ENCODE data around the gene NUDT16L1.
"Not testable (repeated sequence)": the region's sequence is repeated elsewhere in the genome, so short reads cannot be mapped to it uniquely, and the experiment has no call there.

NUDT16L1 gene

DNA sequence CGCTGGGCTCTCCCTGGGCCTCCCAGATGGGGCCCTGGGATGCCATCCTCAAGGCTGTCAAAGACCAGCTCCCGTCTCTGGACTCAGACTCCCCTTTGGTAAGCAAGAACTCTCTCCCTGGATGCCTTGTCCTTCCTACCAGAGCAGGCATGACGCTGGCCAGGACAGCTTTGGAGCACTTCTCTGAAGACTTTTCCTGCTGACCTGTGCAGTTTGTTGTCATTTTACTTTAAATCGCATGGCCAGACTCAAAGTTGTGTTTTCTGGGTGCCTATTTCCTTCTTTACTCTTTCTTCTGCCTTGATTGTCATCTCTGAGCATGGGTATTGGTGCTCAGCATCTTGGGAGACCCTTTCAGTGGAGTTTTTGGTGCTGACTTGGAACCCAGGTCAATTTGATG lies 43.2 kb downstream of the NUDT16L1 start:
- H2AFZ ChIP-seq (ENCODE audit: low read length): no peak overlapping the region
- no peaks in the 10 kb centered on the region for H3F3A ChIP-seq (ENCODE audit: low read depth)
- no peaks in the 10 kb centered on the region for H3K27me3 ChIP-seq (ENCODE audit: insufficient read depth, low read length, poor library complexity, severe bottlenecking)
- H3K9me2 ChIP-seq (replicated peaks; ENCODE audit: low read depth, low read length): no peaks in the 10 kb centered on the region
- no peaks in the 10 kb centered on the region for H3K36me3 ChIP-seq (ENCODE audit: insufficient read depth, low read length)
- no peak overlapping the region for H3K4me2 ChIP-seq (ENCODE audit: low read depth, low read length, poor library complexity, severe bottlenecking)
- no peaks in the 10 kb centered on the region for H3K79me2 ChIP-seq (ENCODE audit: insufficient read depth, low read length)
- TF ChIP-seq EZH2phosphoT487 (IDR thresholded peaks at IDR 0.05; ENCODE audit: borderline replicate concordance) (no peak), CTCF (conservative IDR thresholded peaks at IDR 0.05; ENCODE audit: low read length) (no peak)
- no peak overlapping the region for H3K9ac ChIP-seq (ENCODE audit: low read depth, low read length, poor library complexity, severe bottlenecking)
- no peaks in the 10 kb centered on the region for H4K20me1 ChIP-seq (ENCODE audit: insufficient read depth, low read length, poor library complexity, severe bottlenecking)
- H3K4me3 ChIP-seq (ENCODE audit: low read length, poor library complexity, severe bottlenecking): no peak overlapping the region
- peaks cover 5% of the 10 kb centered on the region for H3K4me1 ChIP-seq (ENCODE audit: insufficient read depth, low read length, poor library complexity, severe bottlenecking)
- no peaks in the 10 kb centered on the region for H3K9me3 ChIP-seq (ENCODE audit: insufficient read depth, low read depth, low read length)

DNA sequence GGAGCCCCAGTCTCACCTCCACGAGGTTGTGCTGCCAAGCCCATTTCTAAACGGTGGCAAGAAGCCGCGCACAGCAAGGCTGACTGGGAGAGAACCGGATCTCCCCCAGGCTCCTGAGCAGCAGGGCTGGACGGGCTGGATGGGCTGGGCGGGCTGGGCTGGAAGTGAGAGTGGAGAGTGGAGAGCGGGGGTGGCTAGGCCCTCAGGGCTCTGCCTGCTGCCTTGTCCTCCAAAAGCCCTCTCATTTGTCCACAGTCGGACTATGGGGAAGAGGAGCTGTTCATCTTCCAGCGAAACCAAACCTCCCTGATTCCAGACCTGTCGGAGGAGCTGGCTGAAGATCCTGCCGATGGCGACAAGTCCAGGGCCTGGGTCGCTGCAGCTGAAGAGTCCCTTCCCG lies 44.2 kb downstream of the NUDT16L1 start:
- H2AFZ ChIP-seq (ENCODE audit: low read length): no peak overlapping the region
- H3K9ac ChIP-seq (ENCODE audit: low read depth, low read length, poor library complexity, severe bottlenecking): no peak overlapping the region
- no peaks in the 10 kb centered on the region for H3K79me2 ChIP-seq (ENCODE audit: insufficient read depth, low read length)

DNA sequence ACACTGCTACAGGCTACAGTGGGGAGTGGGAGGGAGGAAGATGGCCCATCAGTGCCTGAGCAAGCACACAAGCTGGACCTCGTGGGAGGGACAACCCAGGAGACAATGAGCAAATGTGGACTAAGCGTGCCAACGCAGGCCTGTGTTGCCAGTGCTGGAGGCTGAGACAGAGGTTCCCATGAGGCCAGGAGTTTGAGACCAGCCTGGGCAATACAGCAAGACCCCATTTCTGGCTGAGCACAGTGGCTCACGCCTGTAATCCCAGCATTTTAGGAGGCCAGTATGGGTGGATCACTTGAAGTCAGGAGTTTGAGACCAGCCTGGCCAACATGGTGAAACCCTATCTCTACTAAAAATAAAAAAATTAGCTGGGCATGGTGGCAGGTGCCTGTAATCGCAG lies 45.0 kb downstream of the NUDT16L1 start:
- not testable (repeated sequence) for H3K36me3 ChIP-seq (ENCODE audit: insufficient read depth, low read length); H4K20me1 ChIP-seq (ENCODE audit: insufficient read depth, low read length, poor library complexity, severe bottlenecking); H3K4me2 ChIP-seq (ENCODE audit: low read depth, low read length, poor library complexity, severe bottlenecking); H3K4me3 ChIP-seq (ENCODE audit: low read length, poor library complexity, severe bottlenecking); H3K9me3 ChIP-seq (ENCODE audit: insufficient read depth, low read depth, low read length); H3K4me1 ChIP-seq (ENCODE audit: insufficient read depth, low read length, poor library complexity, severe bottlenecking); H3K9me2 ChIP-seq (replicated peaks; ENCODE audit: low read depth, low read length); H2AFZ ChIP-seq (ENCODE audit: low read length); H3K79me2 ChIP-seq (ENCODE audit: insufficient read depth, low read length); H3K9ac ChIP-seq (ENCODE audit: low read depth, low read length, poor library complexity, severe bottlenecking); H3F3A ChIP-seq (ENCODE audit: low read depth); H3K27me3 ChIP-seq (ENCODE audit: insufficient read depth, low read length, poor library complexity, severe bottlenecking)

More for the DNA sequence above, 44.2 kb downstream of the NUDT16L1 start:
- no peaks in the 10 kb centered on the region for H3K36me3 ChIP-seq (ENCODE audit: insufficient read depth, low read length)
- H3K9me2 ChIP-seq (replicated peaks; ENCODE audit: low read depth, low read length): no peaks in the 10 kb centered on the region
- no peaks in the 10 kb centered on the region for H3K9me3 ChIP-seq (ENCODE audit: insufficient read depth, low read depth, low read length)
- no peaks in the 10 kb centered on the region for H4K20me1 ChIP-seq (ENCODE audit: insufficient read depth, low read length, poor library complexity, severe bottlenecking)
- TF ChIP-seq CTCF (conservative IDR thresholded peaks at IDR 0.05; ENCODE audit: low read length): no peak
- no peak for TF ChIP-seq EZH2phosphoT487 (IDR thresholded peaks at IDR 0.05; ENCODE audit: borderline replicate concordance)
- no peaks in the 10 kb centered on the region for H3K27me3 ChIP-seq (ENCODE audit: insufficient read depth, low read length, poor library complexity, severe bottlenecking)
- no peaks in the 10 kb centered on the region for H3F3A ChIP-seq (ENCODE audit: low read depth)
- peaks cover 5% of the 10 kb centered on the region for H3K4me1 ChIP-seq (ENCODE audit: insufficient read depth, low read length, poor library complexity, severe bottlenecking)
- H3K4me2 ChIP-seq (ENCODE audit: low read depth, low read length, poor library complexity, severe bottlenecking): no peak overlapping the region
- H3K4me3 ChIP-seq (ENCODE audit: low read length, poor library complexity, severe bottlenecking): no peak overlapping the region

DNA sequence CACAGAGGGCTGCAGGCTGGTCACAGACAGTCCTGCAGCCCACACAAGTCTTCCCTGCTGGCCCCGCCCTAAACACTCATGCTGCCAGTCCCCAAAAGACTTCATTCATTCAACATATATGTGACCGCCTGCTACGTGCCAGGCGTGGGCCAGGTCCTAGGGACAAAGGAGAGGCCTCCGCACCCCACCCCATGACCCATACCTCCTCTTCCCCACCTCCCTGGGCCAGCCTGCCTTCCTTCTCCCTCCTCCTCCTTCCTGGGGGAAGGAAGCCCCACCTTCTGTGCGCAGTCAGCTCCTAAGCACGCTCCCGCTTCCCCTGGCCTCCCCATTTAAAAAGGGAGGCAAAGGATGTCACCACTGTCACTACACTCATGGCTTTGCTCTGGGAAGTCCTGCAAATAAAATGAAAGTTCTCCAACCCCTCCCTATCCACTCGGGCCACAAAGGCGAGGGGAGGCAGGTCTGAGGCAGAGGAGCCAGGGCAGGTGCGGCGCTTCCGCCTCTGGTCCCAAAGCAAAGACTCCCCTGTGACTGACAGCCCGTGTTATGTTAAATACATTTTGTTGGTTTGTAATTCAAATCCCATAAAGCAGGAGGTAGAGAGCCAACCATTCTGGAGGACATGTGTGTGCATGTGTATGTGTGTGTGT lies 50.0 kb downstream of the NUDT16L1 start:
- TF ChIP-seq CTCF (conservative IDR thresholded peaks at IDR 0.05; ENCODE audit: low read length) (no peak), EZH2phosphoT487 (IDR thresholded peaks at IDR 0.05; ENCODE audit: borderline replicate concordance) (no peak)
- no peak overlapping the region for H3K4me3 ChIP-seq (ENCODE audit: low read length, poor library complexity, severe bottlenecking)
- no peaks in the 10 kb centered on the region for H3K79me2 ChIP-seq (ENCODE audit: insufficient read depth, low read length)
- H3K9me2 ChIP-seq (replicated peaks; ENCODE audit: low read depth, low read length): no peaks in the 10 kb centered on the region
- no peak overlapping the region for H3K9ac ChIP-seq (ENCODE audit: low read depth, low read length, poor library complexity, severe bottlenecking)
- no peak overlapping the region for H3K4me2 ChIP-seq (ENCODE audit: low read depth, low read length, poor library complexity, severe bottlenecking)
- no peaks in the 10 kb centered on the region for H3F3A ChIP-seq (ENCODE audit: low read depth)
- no peaks in the 10 kb centered on the region for H3K36me3 ChIP-seq (ENCODE audit: insufficient read depth, low read length)
- H3K9me3 ChIP-seq (ENCODE audit: insufficient read depth, low read depth, low read length): no peaks in the 10 kb centered on the region
- H4K20me1 ChIP-seq (ENCODE audit: insufficient read depth, low read length, poor library complexity, severe bottlenecking): no peaks in the 10 kb centered on the region
- H3K27me3 ChIP-seq (ENCODE audit: insufficient read depth, low read length, poor library complexity, severe bottlenecking): no peaks in the 10 kb centered on the region
- no peak overlapping the region for H2AFZ ChIP-seq (ENCODE audit: low read length)
- H3K4me1 ChIP-seq (ENCODE audit: insufficient read depth, low read length, poor library complexity, severe bottlenecking): no peaks in the 10 kb centered on the region
